Measurements from ENCODE around the gene GANAB.

Gene GANAB

DNA sequence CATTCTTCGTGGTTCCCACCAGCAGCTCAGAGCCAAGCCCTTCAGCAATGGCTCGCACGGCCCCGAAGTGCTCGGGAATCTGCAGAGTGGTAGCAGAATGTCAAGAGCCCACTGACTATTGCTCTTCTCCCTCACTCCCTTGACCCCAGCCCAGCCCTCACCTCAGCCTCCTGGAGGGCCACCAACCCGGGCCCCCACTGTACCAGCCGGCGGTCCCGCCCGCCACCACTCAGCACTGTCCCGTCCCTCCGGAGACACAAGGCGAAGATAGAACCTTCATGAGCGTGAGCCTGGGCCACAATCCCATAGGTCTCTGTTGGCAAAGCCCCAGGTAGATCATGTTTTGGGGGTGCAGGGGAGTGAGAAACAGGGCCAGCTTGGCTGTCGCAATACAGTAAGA lies 40.5 kb downstream of the GANAB start:
- no peak for DNase-seq (ENCODE audit: extremely low spot score)
- ChIA-PET POLR2A (interaction anchor here (1.3 to 4.3 kb wide), 2 partner anchors 14 to 17 kb away, joined by 3 to 30 read pairs; partner anchors contain the start of gene TUT1), CTCF (interaction anchor here (0.6 kb wide), 1 partner anchor 66 kb away, joined by 3 read pairs; the partner anchor contains the start of gene LBHD1)
- TF ChIP-seq L3MBTL2 (conservative IDR thresholded peaks at IDR 0.05) (no peak), FOXM1 (IDR thresholded peaks at IDR 0.05; ENCODE audit: borderline replicate concordance) (no peak), FOXK2 (IDR thresholded peaks at IDR 0.05) (no peak), BHLHE40 (IDR thresholded peaks at IDR 0.05; ENCODE audit: borderline replicate concordance) (no peak), LEF1 (IDR thresholded peaks at IDR 0.05; ENCODE audit: borderline replicate concordance) (no peak), SUZ12 (IDR thresholded peaks at IDR 0.05) (no peak), FOXA1 (IDR thresholded peaks at IDR 0.05) (no peak)
- TF ChIP-seq, protein P1, sequence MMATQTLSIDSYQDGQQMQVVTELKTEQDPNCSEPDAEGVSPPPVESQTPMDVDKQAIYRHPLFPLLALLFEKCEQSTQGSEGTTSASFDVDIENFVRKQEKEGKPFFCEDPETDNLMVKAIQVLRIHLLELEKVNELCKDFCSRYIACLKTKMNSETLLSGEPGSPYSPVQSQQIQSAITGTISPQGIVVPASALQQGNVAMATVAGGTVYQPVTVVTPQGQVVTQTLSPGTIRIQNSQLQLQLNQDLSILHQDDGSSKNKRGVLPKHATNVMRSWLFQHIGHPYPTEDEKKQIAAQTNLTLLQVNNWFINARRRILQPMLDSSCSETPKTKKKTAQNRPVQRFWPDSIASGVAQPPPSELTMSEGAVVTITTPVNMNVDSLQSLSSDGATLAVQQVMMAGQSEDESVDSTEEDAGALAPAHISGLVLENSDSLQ (IDR thresholded peaks at IDR 0.05): no peak

DNA sequence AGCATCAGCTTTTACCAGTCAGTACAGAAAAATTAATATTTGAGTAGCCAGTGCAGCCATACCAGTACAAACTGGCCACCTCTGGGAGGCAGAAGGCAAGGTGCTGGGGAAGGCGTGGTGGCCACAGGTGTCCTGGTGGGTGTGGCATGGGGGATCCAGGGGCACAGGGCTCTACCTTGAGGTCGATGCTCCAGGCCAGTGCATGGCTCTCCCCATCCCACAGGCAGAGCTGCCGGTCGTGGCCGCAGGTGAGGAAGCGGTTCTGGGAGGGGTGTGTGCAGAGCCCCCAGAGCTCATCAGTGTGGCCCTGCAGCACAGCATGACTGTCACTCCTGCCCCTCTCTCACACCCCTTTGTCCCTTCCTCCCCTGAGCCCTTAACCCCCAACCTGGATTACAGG lies 40.9 kb downstream of the GANAB start:
- ChIA-PET POLR2A (interaction anchor here (1.3 to 4.3 kb wide), 2 partner anchors 14 to 17 kb away, joined by 3 to 30 read pairs; partner anchors contain the start of gene TUT1), CTCF (no interaction called here)
- no peak for TF ChIP-seq FOXM1 (IDR thresholded peaks at IDR 0.05; ENCODE audit: borderline replicate concordance)
- no peak for TF ChIP-seq NFRKB (IDR thresholded peaks at IDR 0.05)

DNA sequence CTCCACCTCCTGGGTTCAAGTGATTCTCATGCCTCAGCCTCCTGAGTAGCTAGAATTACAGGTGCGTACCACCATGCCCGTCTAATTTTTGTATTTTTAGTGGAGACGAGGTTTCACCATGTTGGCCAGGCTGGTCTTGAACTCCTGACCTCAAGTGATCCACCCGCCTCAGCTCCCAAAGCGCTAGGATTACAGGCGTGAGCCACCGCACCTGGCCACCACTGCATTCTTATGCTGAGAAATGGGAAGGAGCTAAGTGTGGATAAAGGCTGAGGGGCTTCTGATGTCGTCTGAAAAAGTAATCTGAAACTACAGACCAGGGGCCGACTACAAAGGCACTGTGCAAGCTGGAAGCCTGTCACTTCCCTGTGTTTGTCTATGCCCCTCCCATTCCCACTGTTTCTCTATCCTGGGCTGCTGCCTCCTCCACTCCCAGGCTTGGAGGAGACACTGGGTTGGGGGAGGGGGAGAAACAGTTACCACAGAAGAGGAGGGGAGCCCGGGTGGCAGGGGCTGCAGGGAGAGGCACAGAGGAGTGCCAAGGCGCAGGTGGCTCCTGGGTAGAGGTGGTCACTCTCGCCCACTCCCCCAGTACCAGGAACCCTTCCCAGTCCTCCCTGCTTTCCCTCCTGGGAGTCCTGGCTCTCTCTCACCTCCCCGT lies 41.8 kb downstream of the GANAB start:
- TF ChIP-seq ZNF384 (IDR thresholded peaks at IDR 0.05) (no peak), CTBP1 (IDR thresholded peaks at IDR 0.05; ENCODE audit: borderline replicate concordance) (no peak), NFRKB (IDR thresholded peaks at IDR 0.05) (no peak), FOXA1 (IDR thresholded peaks at IDR 0.05) (no peak), L3MBTL2 (conservative IDR thresholded peaks at IDR 0.05) (no peak), TARDBP (IDR thresholded peaks at IDR 0.05) (no peak), LEF1 (IDR thresholded peaks at IDR 0.05; ENCODE audit: borderline replicate concordance) (no peak), BHLHE40 (IDR thresholded peaks at IDR 0.05; ENCODE audit: borderline replicate concordance) (no peak), SP1 (IDR thresholded peaks at IDR 0.05) (no peak), FOXK2 (IDR thresholded peaks at IDR 0.05) (no peak), ELF4 (IDR thresholded peaks at IDR 0.05) (no peak), ARNT (IDR thresholded peaks at IDR 0.05) (no peak), SUZ12 (IDR thresholded peaks at IDR 0.05) (no peak), FOXM1 (IDR thresholded peaks at IDR 0.05; ENCODE audit: borderline replicate concordance) (no peak), HDGF (IDR thresholded peaks at IDR 0.05; ENCODE audit: borderline replicate concordance) (no peak)
- TF ChIP-seq, protein P1 (IDR thresholded peaks at IDR 0.05): no peak
- ChIA-PET CTCF (interaction anchor here (0.7 to 1.0 kb wide), 2 partner anchors 9 to 12 kb away, joined by 3 read pairs; no protein-coding TSS in a partner anchor), POLR2A (interaction anchor here (0.6 to 4.3 kb wide), 5 partner anchors 13 to 60 kb away, joined by 3 to 30 read pairs (median 3); partner anchors contain the start of genes C11orf98, CSKMT, INTS5 and TUT1)
- DNase-seq (ENCODE audit: extremely low spot score): no peak

More for the DNA sequence above, 40.9 kb downstream of the GANAB start:
- DNase-seq (ENCODE audit: extremely low spot score): no peak

DNA sequence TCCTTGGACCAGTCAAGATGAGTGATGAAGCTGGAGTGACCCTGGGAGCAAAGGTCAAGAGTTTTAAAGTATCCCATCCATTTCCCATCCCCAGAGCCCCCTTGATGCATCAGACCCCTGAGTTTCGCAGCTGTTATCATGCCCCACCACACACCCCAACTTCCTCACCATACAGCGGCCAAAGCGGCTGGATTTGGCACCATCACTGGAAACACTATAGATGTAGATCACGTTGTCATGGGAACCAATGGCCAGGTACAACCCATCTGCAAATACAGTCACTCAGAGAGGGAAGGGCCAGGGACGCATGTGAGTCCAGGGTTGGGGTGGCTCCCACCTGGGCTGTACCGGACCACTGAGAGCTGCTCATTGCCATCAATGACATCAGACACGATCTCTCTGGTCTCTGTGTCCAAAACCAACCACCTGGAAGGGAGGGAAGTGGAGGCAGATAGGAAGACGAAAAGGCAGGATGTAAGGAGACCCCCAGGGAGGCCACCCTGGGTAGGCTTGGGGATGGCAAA lies 42.6 kb downstream of the GANAB start:
- CTCF ChIA-PET: interaction anchor here (0.7 to 1.0 kb wide), 2 partner anchors 10 to 11 kb away, joined by 3 read pairs; no protein-coding TSS in a partner anchor
- no peak for TF ChIP-seq LEF1 (IDR thresholded peaks at IDR 0.05; ENCODE audit: borderline replicate concordance)
- TF ChIP-seq ELF4 (IDR thresholded peaks at IDR 0.05): no peak
- TF ChIP-seq FOXK2 (IDR thresholded peaks at IDR 0.05): no peak
- no peak for TF ChIP-seq TARDBP (IDR thresholded peaks at IDR 0.05)
- no peak for TF ChIP-seq ARNT (IDR thresholded peaks at IDR 0.05)
- TF ChIP-seq, protein P1 (IDR thresholded peaks at IDR 0.05): no peak
- POLR2A ChIA-PET: interaction anchor here (1.1 to 4.3 kb wide), 3 partner anchors 12 to 61 kb away, joined by 3 to 30 read pairs (median 9); partner anchors contain the start of genes C11orf98, CSKMT, INTS5 and TUT1
- no peak for DNase-seq (ENCODE audit: extremely low spot score)

DNA sequence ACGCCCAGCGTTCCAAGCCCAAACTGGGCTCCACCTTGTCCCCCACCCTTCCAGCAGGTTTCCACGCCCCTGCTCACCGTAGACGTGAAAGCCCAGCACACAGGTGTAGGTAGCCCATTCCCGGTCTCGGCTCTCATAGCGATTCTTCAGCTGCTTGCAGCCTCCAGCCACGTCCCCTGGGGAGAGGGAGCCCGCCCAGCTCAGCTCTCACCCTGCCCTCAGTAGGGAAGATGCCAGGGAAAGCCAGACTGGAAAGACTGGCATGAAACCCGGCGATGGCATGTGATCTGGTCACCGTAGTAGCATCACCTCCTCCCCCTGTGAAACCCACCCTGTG lies 43.4 kb downstream of the GANAB start:
- CTCF ChIA-PET: no interaction called here
- DNase-seq (ENCODE audit: extremely low spot score): no peak
- TF ChIP-seq ARNT (IDR thresholded peaks at IDR 0.05): no peak
- no peak for TF ChIP-seq L3MBTL2 (conservative IDR thresholded peaks at IDR 0.05)
- no peak for TF ChIP-seq BHLHE40 (IDR thresholded peaks at IDR 0.05; ENCODE audit: borderline replicate concordance)
- no peak for TF ChIP-seq SUZ12 (IDR thresholded peaks at IDR 0.05)
- no peak for TF ChIP-seq HDGF (IDR thresholded peaks at IDR 0.05; ENCODE audit: borderline replicate concordance)
- TF ChIP-seq FOXM1 (IDR thresholded peaks at IDR 0.05; ENCODE audit: borderline replicate concordance): no peak
- no peak for TF ChIP-seq TARDBP (IDR thresholded peaks at IDR 0.05)
- TF ChIP-seq CTBP1 (IDR thresholded peaks at IDR 0.05; ENCODE audit: borderline replicate concordance): no peak
- POLR2A ChIA-PET: interaction anchor here (1.8 to 4.3 kb wide), 2 partner anchors 11 to 50 kb away, joined by 9 to 30 read pairs; partner anchors contain the start of genes INTS5 and TUT1

Measured in HEK293T (cell line).